ENCODE measurements around the gene PPP2R5B.

Gene PPP2R5B

GRCh38 chr11:64909653-64910343 is 14.7 kb upstream of the PPP2R5B start:
- Histone ChIP-seq H3K9me3 (ENCODE audit: control insufficient read depth, insufficient read depth, low read length) (no peaks in the 10 kb centered on the region), H3K9ac (ENCODE audit: low read depth, low read length) (no peak overlapping the region), H3K36me3 (ENCODE audit: insufficient read depth, low read length) (no peaks in the 10 kb centered on the region), H3K4me1 (ENCODE audit: insufficient read depth, low read length) (no peaks in the 10 kb centered on the region)

GRCh38 chr11:64910451-64911093 is 13.9 kb upstream of the PPP2R5B start:
- Histone ChIP-seq H3K36me3 (ENCODE audit: insufficient read depth, low read length) (no peaks in the 10 kb centered on the region), H3K9me3 (ENCODE audit: control insufficient read depth, insufficient read depth, low read length) (no peaks in the 10 kb centered on the region), H3K9ac (ENCODE audit: low read depth, low read length) (no peak overlapping the region)

GRCh38 chr11:64911142-64911541 is 13.3 kb upstream of the PPP2R5B start:
- no peaks in the 10 kb centered on the region for H3K36me3 ChIP-seq (ENCODE audit: insufficient read depth, low read length)
- H3K9ac ChIP-seq (ENCODE audit: low read depth, low read length), result no peak overlapping the region
- no peaks in the 10 kb centered on the region for H3K9me3 ChIP-seq (ENCODE audit: control insufficient read depth, insufficient read depth, low read length)
- H3K4me1 ChIP-seq (ENCODE audit: insufficient read depth, low read length), result no peaks in the 10 kb centered on the region

More at GRCh38 chr11:64910451-64911093, 13.9 kb upstream of the PPP2R5B start:
- no peaks in the 10 kb centered on the region for H3K4me1 ChIP-seq (ENCODE audit: insufficient read depth, low read length)

GRCh38 chr11:64911689-64912088 is 12.8 kb upstream of the PPP2R5B start:
- no peaks in the 10 kb centered on the region for H3K4me1 ChIP-seq (ENCODE audit: insufficient read depth, low read length)
- no peaks in the 10 kb centered on the region for H3K9me3 ChIP-seq (ENCODE audit: control insufficient read depth, insufficient read depth, low read length)
- H3K9ac ChIP-seq (ENCODE audit: low read depth, low read length), result no peak overlapping the region
- H3K36me3 ChIP-seq (ENCODE audit: insufficient read depth, low read length), result no peaks in the 10 kb centered on the region

- Histone ChIP-seq H3K9ac (ENCODE audit: low read depth, low read length) (no peak overlapping the region), H3K36me3 (ENCODE audit: insufficient read depth, low read length) (no peaks in the 10 kb centered on the region)
Measured at GRCh38 chr11:64913171-64913727, 11.2 kb upstream of the PPP2R5B start.

GRCh38 chr11:64914123-64914522 is 10.4 kb upstream of the PPP2R5B start:
- Histone ChIP-seq H3K9me3 (ENCODE audit: control insufficient read depth, insufficient read depth, low read length) (no peaks in the 10 kb centered on the region), H3K36me3 (ENCODE audit: insufficient read depth, low read length) (no peaks in the 10 kb centered on the region), H3K9ac (ENCODE audit: low read depth, low read length) (no peak overlapping the region), H3K4me1 (ENCODE audit: insufficient read depth, low read length) (no peaks in the 10 kb centered on the region)

More at GRCh38 chr11:64913171-64913727, 11.2 kb upstream of the PPP2R5B start:
- Histone ChIP-seq H3K9me3 (ENCODE audit: control insufficient read depth, insufficient read depth, low read length) (no peaks in the 10 kb centered on the region), H3K4me1 (ENCODE audit: insufficient read depth, low read length) (no peaks in the 10 kb centered on the region)

GRCh38 chr11:64915376-64915887 is 9.1 kb upstream of the PPP2R5B start:
- no peak overlapping the region for H3K9ac ChIP-seq (ENCODE audit: low read depth, low read length)
- H3K4me1 ChIP-seq (ENCODE audit: insufficient read depth, low read length), result no peaks in the 10 kb centered on the region

GRCh38 chr11:64916040-64916774 is 8.3 kb upstream of the PPP2R5B start:
- no peaks in the 10 kb centered on the region for H3K36me3 ChIP-seq (ENCODE audit: insufficient read depth, low read length)
- H3K9me3 ChIP-seq (ENCODE audit: control insufficient read depth, insufficient read depth, low read length), result no peaks in the 10 kb centered on the region
- peak overlapping the region; percentile 91 for H3K9ac ChIP-seq (ENCODE audit: low read depth, low read length)
- no peaks in the 10 kb centered on the region for H3K4me1 ChIP-seq (ENCODE audit: insufficient read depth, low read length)

More at GRCh38 chr11:64915376-64915887, 9.1 kb upstream of the PPP2R5B start:
- Histone ChIP-seq H3K36me3 (ENCODE audit: insufficient read depth, low read length) (no peaks in the 10 kb centered on the region), H3K9me3 (ENCODE audit: control insufficient read depth, insufficient read depth, low read length) (no peaks in the 10 kb centered on the region)

- H3K9ac ChIP-seq (ENCODE audit: low read depth, low read length), result peak within 1 kb of the TSS; percentile 91
- H3K9me3 ChIP-seq (ENCODE audit: control insufficient read depth, insufficient read depth, low read length), result no peaks in the 10 kb centered on the region
- H3K36me3 ChIP-seq (ENCODE audit: insufficient read depth, low read length), result no peaks in the 10 kb centered on the region
- H3K4me1 ChIP-seq (ENCODE audit: insufficient read depth, low read length), result no peaks in the 10 kb centered on the region
Measured at GRCh38 chr11:64916775-64917662, 7.5 kb upstream of the PPP2R5B start, which contains the start of gene ATG2A. Gene ATG2A, minus strand, starts transcription at chr11:64917209. Its CDS starts 74 bp downstream, at chr11:64917135.

- no peaks in the 10 kb centered on the region for H3K4me1 ChIP-seq (ENCODE audit: insufficient read depth, low read length)
- H3K9ac ChIP-seq (ENCODE audit: low read depth, low read length), result peak overlapping the region; percentile 52
- H3K36me3 ChIP-seq (ENCODE audit: insufficient read depth, low read length), result no peaks in the 10 kb centered on the region
- H3K9me3 ChIP-seq (ENCODE audit: control insufficient read depth, insufficient read depth, low read length), result no peaks in the 10 kb centered on the region
Measured at GRCh38 chr11:64917663-64917995, 6.9 kb upstream of the PPP2R5B start.

- no peaks in the 10 kb centered on the region for H3K4me1 ChIP-seq (ENCODE audit: insufficient read depth, low read length)
- peak overlapping the region; percentile 52 for H3K9ac ChIP-seq (ENCODE audit: low read depth, low read length)
- no peaks in the 10 kb centered on the region for H3K36me3 ChIP-seq (ENCODE audit: insufficient read depth, low read length)
- no peaks in the 10 kb centered on the region for H3K9me3 ChIP-seq (ENCODE audit: control insufficient read depth, insufficient read depth, low read length)
Measured at GRCh38 chr11:64918017-64918416, 6.5 kb upstream of the PPP2R5B start.

- Histone ChIP-seq H3K4me1 (ENCODE audit: insufficient read depth, low read length) (no peaks in the 10 kb centered on the region; the same call in 1 of the 2 replicates), H3K9ac (ENCODE audit: low read depth, low read length) (no peak overlapping the region), H3K36me3 (ENCODE audit: insufficient read depth, low read length) (no peaks in the 10 kb centered on the region), H3K9me3 (ENCODE audit: control insufficient read depth, insufficient read depth, low read length) (no peaks in the 10 kb centered on the region)
Measured at GRCh38 chr11:64919627-64920026, 4.9 kb upstream of the PPP2R5B start.

- no peaks in the 10 kb centered on the region; the same call in 1 of the 2 replicates for H3K4me1 ChIP-seq (ENCODE audit: insufficient read depth, low read length)
- H3K36me3 ChIP-seq (ENCODE audit: insufficient read depth, low read length), result no peaks in the 10 kb centered on the region
- no peaks in the 10 kb centered on the region for H3K9me3 ChIP-seq (ENCODE audit: control insufficient read depth, insufficient read depth, low read length)
- H3K9ac ChIP-seq (ENCODE audit: low read depth, low read length), result no peak overlapping the region
Measured at GRCh38 chr11:64920124-64920523, 4.4 kb upstream of the PPP2R5B start.

All from ES-I3 (cell line).